T-helper 17 cell (primary cell): ENCODE data around the gene SLC44A1. TPM values are rescaled to one million over a fixed set of nuclear protein-coding genes. Genes with fewer than 3 reads are reported as not detected.

Source experiments
- ATAC-seq: fragments of 150-1000 bp; cut with Tn5 transposase; 2 replicates; pipeline ENCODE4 v1.10.0; 2021; ENCODE audit warnings: mild to moderate bottlenecking, moderate library complexity
- DNase-seq, 3 donors: peaks; one replicate each; pipeline versions ENCODE4 v3.0.0 to v3.0.0-alpha.2; 2020 to 2021
- H3K9me3 ChIP-seq: one replicate; pipeline ENCODE4 v1.7.0; 2013; ENCODE audit warnings: low read length, mild to moderate bottlenecking; ENCODE audit not compliant: control insufficient read depth, poor library complexity, severe bottlenecking
- H3K27ac Mint-ChIP-seq: one replicate; pipeline ENCODE4 v1.8.0; 2022; ENCODE audit warnings: mild to moderate bottlenecking, moderate library complexity, mixed read lengths
- H3K27me3 Mint-ChIP-seq: one replicate; pipeline ENCODE4 v1.8.0; 2022; ENCODE audit warnings: mixed read lengths
- H3K36me3 Mint-ChIP-seq: one replicate; pipeline ENCODE4 v1.8.0; 2022; ENCODE audit warnings: low read depth, mixed read lengths
- H3K4me1 Mint-ChIP-seq: one replicate; pipeline ENCODE4 v1.8.0; 2022; ENCODE audit warnings: mild to moderate bottlenecking, mixed read lengths
- H3K4me3 Mint-ChIP-seq: one replicate; pipeline ENCODE4 v1.8.0; 2022; ENCODE audit warnings: mild to moderate bottlenecking, moderate library complexity, mixed read lengths
- total RNA-seq, 4 donors: library from RNA in 2 of 4; stranded (reverse) in 2 of 4; gene quantifications; one replicate each; pipeline ENCODE4 v1.2.3 and lab custom pipeline; 2022 to 2026

SLC44A1 gene
- total RNA-seq, 2 donors from 2014 or later: 11.8 to 14.9 TPM

DNA sequence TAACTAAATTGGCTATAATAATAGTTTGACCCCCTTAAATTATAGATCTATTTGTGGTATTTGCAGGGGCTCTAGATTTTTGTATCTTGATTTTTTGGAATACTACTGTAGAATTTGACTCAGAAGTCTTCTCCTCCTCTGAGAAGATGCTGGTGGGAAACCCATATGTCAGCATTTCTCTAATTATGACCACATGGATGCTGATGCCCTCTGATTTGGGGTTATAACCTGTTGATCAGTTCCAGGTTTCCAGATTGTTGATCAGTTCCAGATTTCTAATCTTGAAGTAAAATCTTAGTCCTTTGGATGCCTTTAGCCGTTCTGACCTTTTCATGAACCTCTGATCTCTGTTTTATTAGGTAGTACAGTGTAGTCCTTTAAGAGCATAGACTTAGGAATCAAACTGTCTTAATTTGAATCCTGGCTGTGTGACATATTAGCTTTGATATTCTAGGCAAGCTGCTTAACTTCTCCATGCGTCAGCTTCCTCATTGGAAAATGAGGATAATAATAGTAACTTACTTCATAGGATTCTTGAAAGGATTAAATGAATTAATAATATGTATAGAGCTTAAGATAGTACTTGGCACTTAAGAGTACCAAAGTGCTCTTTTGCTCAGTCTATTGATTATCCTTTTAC is 211.5 kb downstream of the SLC44A1 start:
- no peaks in the 10 kb centered on the region for H3K27me3 Mint-ChIP-seq
- no peak for ATAC-seq
- no peaks in the 10 kb centered on the region for H3K36me3 Mint-ChIP-seq
- no peak overlapping the region for H3K27ac Mint-ChIP-seq
- no peak overlapping the region for H3K4me3 Mint-ChIP-seq
- H3K9me3 ChIP-seq: no peaks in the 10 kb centered on the region
- H3K4me1 Mint-ChIP-seq: peaks cover 9% of the 10 kb centered on the region
- no peak for DNase-seq

DNA sequence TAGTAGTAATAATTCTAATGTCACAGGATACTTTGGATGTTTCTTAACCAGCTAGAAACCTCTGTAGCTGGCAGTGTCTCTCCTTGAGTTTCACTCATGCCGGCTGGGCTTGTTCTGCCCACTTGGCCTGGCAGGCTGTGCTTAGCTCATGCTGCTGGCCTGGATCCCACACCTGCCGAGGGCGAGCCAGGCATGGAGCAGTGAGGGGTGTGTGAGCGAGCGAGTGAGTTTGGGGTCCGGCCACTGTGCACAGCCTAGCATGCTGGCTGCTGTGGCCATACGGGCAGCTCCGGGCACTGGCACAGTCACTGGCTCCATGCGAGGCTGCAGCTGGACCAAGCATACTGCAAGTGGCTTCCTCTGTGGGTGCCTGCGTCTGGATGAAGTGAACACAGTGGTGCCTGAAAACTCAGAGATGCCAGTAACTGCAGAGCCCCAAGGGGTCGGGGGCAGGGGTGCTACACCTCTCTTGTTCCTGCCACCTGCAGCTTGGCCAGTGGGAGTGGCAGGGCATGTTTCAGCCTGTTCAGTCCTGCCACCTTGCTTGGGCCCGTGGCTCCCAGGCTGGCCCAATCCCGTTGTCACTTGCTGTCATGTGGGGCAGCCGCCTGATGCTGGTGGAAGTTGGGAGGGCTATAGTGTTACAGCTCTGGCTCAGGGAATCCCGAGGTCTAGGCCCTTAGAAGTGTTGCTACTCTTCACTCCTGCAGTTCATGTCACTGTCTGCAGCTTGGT is 213.3 kb downstream of the SLC44A1 start:
- Mint-ChIP-seq H3K4me3 (no peak overlapping the region), H3K4me1 (peaks cover 6% of the 10 kb centered on the region), H3K36me3 (no peaks in the 10 kb centered on the region), H3K27me3 (no peaks in the 10 kb centered on the region), H3K27ac (no peak overlapping the region)
- DNase-seq (no peak), ATAC-seq (no peak)
- no peaks in the 10 kb centered on the region for H3K9me3 ChIP-seq

DNA sequence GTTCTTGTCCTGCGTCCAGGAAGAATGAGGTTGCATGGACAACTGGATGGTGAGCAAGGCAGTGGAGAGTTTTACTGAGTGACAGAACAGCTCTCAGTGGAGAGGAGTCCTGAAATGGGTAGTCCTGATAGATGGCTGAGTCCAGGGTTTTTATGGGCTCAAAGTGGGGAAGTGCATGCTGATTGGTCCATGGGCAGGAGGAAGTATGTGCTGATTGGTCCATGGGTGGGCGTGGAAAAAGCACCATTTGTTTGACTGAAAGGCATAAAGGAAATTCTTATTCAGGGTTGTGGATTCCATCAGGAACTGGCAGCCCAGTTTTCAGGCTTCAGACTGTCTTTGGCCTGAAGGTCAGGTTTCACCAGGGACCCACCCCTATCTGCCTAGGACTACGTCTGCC is 214.0 kb downstream of the SLC44A1 start:
- peaks cover 6% of the 10 kb centered on the region for H3K4me1 Mint-ChIP-seq
- H3K27me3 Mint-ChIP-seq: no peaks in the 10 kb centered on the region
- no peak overlapping the region for H3K4me3 Mint-ChIP-seq
- no peak overlapping the region for H3K27ac Mint-ChIP-seq
- no peaks in the 10 kb centered on the region for H3K9me3 ChIP-seq
- DNase-seq (no peak), ATAC-seq (no peak)
- no peaks in the 10 kb centered on the region for H3K36me3 Mint-ChIP-seq

DNA sequence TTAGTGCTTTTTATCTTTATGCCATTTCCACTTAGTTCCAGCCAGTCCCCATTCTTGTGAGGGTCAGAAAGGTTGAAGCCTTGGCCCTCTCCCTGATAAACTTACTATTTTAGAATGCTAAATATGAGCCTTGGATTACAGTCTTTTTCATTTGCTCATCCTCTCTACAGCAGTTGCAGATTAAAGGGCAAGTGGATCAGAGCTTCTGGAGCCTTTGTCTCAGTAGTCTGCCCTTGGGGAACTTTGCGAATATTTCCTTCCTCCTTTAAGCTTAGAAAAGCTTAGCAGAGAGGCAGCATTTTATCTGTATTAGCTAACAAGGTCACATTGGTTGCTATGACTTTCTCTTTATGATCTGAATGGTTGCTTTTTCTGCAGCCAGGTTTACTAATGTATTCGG is 214.9 kb downstream of the SLC44A1 start:
- no peak for ATAC-seq
- H3K36me3 Mint-ChIP-seq: no peaks in the 10 kb centered on the region
- H3K9me3 ChIP-seq: no peaks in the 10 kb centered on the region
- H3K27ac Mint-ChIP-seq: no peak overlapping the region
- no peak overlapping the region for H3K4me3 Mint-ChIP-seq
- peaks cover 6% of the 10 kb centered on the region for H3K4me1 Mint-ChIP-seq
- no peaks in the 10 kb centered on the region for H3K27me3 Mint-ChIP-seq
- no peak for DNase-seq

DNA sequence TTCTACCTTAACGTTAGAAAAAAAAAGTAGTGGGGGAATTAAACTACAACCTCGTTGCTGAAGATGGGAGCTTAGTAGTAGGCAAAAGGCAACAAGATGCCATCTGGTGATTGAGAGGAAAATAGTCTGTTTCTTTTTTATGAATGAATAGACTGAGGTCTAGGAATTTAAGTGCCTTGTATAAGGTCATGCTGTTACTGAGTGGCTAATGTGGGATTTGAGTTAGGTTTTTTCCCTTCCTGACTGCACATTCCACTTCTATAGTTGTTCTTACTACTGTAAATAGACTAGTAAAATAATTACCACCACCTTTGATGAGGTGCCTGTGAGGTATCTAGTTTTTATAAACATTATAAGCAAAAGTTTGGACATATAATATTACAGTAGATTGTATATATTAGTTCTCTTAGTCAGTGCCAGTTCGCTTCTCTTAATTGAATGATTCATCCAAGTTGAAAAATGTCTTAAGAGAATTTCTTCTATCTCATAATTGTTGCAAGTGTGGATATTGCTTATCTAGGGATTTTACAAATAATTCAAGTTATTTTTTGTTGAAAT is 222.5 kb downstream of the SLC44A1 start:
- H3K9me3 ChIP-seq: no peaks in the 10 kb centered on the region
- no peak overlapping the region for H3K27ac Mint-ChIP-seq
- H3K27me3 Mint-ChIP-seq: no peaks in the 10 kb centered on the region
- no peak for ATAC-seq
- no peak overlapping the region for H3K4me3 Mint-ChIP-seq
- peaks cover 12% of the 10 kb centered on the region for H3K36me3 Mint-ChIP-seq
- H3K4me1 Mint-ChIP-seq: no peaks in the 10 kb centered on the region
- no peak for DNase-seq

DNA sequence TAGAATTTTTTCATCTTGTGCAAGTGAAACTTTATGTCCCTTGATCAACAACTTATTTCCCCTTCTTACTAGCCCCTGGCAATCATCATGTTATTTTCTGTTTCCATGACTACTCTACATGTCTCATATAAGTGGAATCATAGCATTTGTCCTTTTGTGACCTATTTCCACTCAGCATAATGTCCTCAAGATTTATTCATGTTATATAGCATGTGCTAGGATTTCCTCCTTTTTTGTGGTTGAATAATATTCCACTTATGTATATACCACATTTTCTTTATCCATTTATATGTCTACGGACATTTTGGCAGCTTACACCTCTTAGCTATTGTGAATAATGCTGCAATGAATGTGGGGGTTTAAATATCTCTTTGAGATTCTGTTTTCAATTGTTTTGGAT is 224.4 kb downstream of the SLC44A1 start:
- no peaks in the 10 kb centered on the region for H3K27me3 Mint-ChIP-seq
- H3K9me3 ChIP-seq: no peaks in the 10 kb centered on the region
- H3K36me3 Mint-ChIP-seq: peaks cover 12% of the 10 kb centered on the region
- no peak for DNase-seq
- ATAC-seq: no peak
- no peak overlapping the region for H3K27ac Mint-ChIP-seq
- no peak overlapping the region for H3K4me3 Mint-ChIP-seq
- H3K4me1 Mint-ChIP-seq: no peaks in the 10 kb centered on the region

DNA sequence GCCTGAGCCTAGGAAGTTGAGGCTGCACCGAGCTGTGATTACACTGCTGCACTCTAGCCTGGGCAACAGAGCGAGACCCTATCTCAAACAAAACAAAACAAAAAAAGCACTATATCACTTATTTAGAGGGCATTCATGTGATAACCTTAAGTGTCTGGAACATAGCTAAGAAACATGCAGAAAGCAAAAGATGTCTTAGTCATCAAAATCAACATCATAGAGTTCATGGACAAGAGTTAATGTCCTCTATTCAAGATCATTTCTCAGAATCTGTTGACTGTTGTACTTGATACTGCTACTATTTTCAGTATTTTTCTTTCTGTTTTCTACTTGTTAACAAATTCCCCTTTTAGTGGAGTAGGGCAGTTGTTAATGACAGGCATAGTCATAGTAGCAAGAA is 228.8 kb downstream of the SLC44A1 start:
- H3K9me3 ChIP-seq: no peaks in the 10 kb centered on the region
- Mint-ChIP-seq H3K36me3 (peaks cover 10% of the 10 kb centered on the region), H3K27ac (no peak overlapping the region), H3K4me1 (no peaks in the 10 kb centered on the region), H3K27me3 (no peaks in the 10 kb centered on the region), H3K4me3 (no peak overlapping the region)
- DNase-seq (no peak), ATAC-seq (no peak)

DNA sequence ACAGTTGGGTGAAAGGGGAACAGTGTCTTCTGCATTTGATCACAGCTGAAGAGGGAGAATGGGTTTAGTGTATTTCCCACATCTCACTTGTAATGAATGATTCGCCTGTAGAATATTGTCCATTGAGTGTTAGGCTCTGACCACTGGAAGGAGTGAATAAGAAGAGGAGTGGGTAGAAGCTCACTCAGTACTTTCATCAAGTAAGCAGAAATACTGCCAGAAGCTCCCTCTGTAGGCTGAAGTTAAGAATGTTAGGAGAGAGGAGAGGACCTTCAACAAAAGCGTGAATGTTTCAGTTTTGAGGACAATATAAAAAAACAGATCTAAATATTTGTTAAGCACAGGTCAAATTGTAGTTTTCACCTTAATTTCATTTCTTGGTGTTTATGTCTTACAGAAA is 230.9 kb downstream of the SLC44A1 start:
- Mint-ChIP-seq H3K4me1 (no peaks in the 10 kb centered on the region), H3K27me3 (no peaks in the 10 kb centered on the region), H3K4me3 (no peak overlapping the region), H3K27ac (no peak overlapping the region), H3K36me3 (peaks cover 4% of the 10 kb centered on the region)
- H3K9me3 ChIP-seq: no peaks in the 10 kb centered on the region
- DNase-seq (no peak), ATAC-seq (no peak)

DNA sequence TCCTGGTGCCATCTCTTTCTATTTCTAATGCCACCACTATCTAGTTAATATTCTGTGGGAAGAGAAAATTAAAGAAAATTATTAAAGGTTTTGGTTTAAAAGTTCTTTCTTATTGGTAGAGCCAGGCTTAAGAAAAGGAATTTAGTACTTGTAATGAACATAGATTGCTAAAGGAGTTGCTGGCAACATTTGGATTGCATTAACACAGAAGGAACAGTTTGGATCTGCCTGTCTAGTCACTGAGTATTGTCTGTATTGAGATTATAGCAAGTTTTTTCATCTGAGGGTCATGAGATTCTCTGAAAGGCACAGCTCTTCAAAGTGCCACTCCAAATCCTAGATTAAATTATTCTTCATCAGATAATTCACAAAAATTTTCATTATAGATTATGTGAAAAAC is 235.4 kb downstream of the SLC44A1 start:
- no peak overlapping the region for H3K27ac Mint-ChIP-seq
- no peak for DNase-seq
- peaks cover 2% of the 10 kb centered on the region for H3K4me1 Mint-ChIP-seq
- no peak overlapping the region for H3K4me3 Mint-ChIP-seq
- peaks cover 2% of the 10 kb centered on the region for H3K36me3 Mint-ChIP-seq
- no peaks in the 10 kb centered on the region for H3K9me3 ChIP-seq
- no peaks in the 10 kb centered on the region for H3K27me3 Mint-ChIP-seq
- no peak for ATAC-seq

DNA sequence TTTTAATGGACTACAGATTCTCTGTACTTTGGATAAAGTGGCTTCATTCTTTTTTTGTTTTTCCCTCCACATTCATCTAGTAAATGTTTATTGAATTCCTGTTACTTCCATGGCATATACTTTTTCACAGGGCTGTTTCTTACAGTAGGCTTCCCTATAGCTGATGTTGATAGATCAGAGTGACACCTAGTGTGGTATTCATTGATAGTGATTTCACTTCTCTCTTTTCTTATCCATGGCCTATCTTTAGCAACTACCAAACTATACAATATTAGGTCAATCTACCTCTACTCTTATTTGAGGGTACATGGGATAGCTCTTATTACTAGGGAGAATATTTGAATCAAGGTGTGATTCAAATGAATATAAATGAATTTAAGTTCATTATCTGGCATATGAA is 239.2 kb downstream of the SLC44A1 start:
- no peak for DNase-seq
- ATAC-seq: no peak
- H3K9me3 ChIP-seq: no peaks in the 10 kb centered on the region
- H3K27me3 Mint-ChIP-seq: no peaks in the 10 kb centered on the region
- peaks cover 4% of the 10 kb centered on the region for H3K36me3 Mint-ChIP-seq
- no peak overlapping the region for H3K4me3 Mint-ChIP-seq
- H3K27ac Mint-ChIP-seq: no peak overlapping the region
- peaks cover 2% of the 10 kb centered on the region for H3K4me1 Mint-ChIP-seq

DNA sequence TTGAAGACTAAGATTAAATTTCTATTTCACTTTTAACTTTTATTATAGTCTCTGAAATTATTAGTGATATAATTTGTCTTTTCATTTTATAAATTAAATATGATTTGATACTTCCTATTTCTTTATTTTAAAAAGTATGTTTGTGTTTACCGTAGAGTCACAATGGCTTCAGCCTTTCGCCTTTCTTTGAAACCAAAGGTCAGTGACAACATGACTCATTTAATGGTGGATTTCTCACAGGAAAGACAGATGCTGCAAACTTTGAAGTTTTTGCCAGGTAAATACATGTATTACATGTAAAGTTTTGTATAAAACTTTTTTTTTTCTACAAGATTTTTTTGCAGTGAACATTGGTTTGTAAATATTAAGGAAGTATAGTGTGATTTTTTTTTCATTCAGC is 239.8 kb downstream of the SLC44A1 start:
- Mint-ChIP-seq H3K27ac (no peak overlapping the region), H3K36me3 (peaks cover 4% of the 10 kb centered on the region), H3K4me3 (no peak overlapping the region), H3K27me3 (no peaks in the 10 kb centered on the region), H3K4me1 (peaks cover 2% of the 10 kb centered on the region)
- ATAC-seq (no peak), DNase-seq (no peak)
- H3K9me3 ChIP-seq: no peaks in the 10 kb centered on the region

DNA sequence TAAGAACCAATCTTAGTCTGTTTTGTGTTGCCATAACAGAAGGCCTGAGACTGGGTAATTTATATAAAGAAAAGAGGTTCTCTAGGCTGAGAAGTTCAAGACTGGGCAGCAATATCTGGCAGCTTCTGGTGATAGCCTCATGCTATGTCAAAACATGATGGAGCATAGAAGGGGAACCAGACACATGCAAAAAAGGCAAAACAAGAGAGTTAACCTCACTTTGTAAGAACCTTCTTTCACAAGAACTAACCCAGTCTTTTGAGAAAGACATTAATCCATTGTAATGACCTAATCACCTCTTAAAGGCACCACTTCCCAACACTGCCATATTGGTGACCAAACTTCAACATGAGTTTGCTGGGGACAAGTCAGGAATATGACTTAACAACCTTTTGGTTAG is 240.7 kb downstream of the SLC44A1 start:
- Mint-ChIP-seq H3K36me3 (peaks cover 4% of the 10 kb centered on the region), H3K27ac (no peak overlapping the region), H3K27me3 (no peaks in the 10 kb centered on the region), H3K4me3 (no peak overlapping the region), H3K4me1 (peaks cover 2% of the 10 kb centered on the region)
- no peaks in the 10 kb centered on the region for H3K9me3 ChIP-seq
- no peak for DNase-seq
- ATAC-seq: no peak
